Urinary bladder (tissue), 4 donors: ENCODE measurements around the gene KLF6. TPM values are rescaled to one million over a fixed set of nuclear protein-coding genes. Genes with fewer than 3 reads are reported as not detected.

Experiments
- DNase-seq: peaks from one replicate; pipeline ENCODE4 v3.0.0-alpha.2; 2015; ENCODE audit errors: extremely low spot score
- H3K27ac ChIP-seq: one replicate; pipeline ENCODE4 v1.5.1; 2013; ENCODE audit warnings: low read depth, mild to moderate bottlenecking, moderate library complexity
- H3K36me3 ChIP-seq: one replicate; pipeline ENCODE4 v1.6.1; 2013; ENCODE audit warnings: mild to moderate bottlenecking, moderate library complexity; ENCODE audit not compliant: insufficient read depth
- H3K4me1 ChIP-seq: one replicate; pipeline ENCODE4 v1.6.1; 2013; ENCODE audit warnings: mild to moderate bottlenecking, moderate library complexity; ENCODE audit not compliant: insufficient read depth
- H3K4me3 ChIP-seq: one replicate; pipeline ENCODE4 v1.5.1; 2013; ENCODE audit warnings: low read depth, low read length
- WGBS: extraction: QIAGEN DNeasy Blood & Tissue Kit; methylation state at CpG from one replicate; pipeline ENCODE4 v1.1.7; 2013; 5-methylcytosine and 5-hydroxymethylcytosine counted together
- polyA plus RNA-seq: library from polyadenylated mRNA; stranded (reverse); fragments of 200-250 nt; gene quantifications from one replicate; pipeline ENCODE4 v1.2.3, GENCODE V29; 2013
- total RNA-seq: library from RNA; depleted of rRNA; stranded (reverse); fragments of >200 nt; gene quantifications from one replicate; pipeline ENCODE4 v1.2.3, GENCODE V29; 2014
- donor health status: healthy with polysubstance abuse.
- donor health status: healthy.

KLF6 gene
- total and polyA plus RNA-seq, 2 donors = 69.8 to 137 TPM

- Histone ChIP-seq H3K4me3 (no peak overlapping the region), H3K4me1 (no peaks in the 10 kb centered on the region), H3K36me3 (no peaks in the 10 kb centered on the region), H3K27ac (no peak overlapping the region)
- WGBS = 94% methylated on average over 10 of the region's 10 CpGs
- no peak for DNase-seq
These were observed 12.4 kb downstream of the KLF6 start for GRCh38 chr10:3772361-3773171.

- DNase-seq = no peak
- H3K36me3 ChIP-seq = no peaks in the 10 kb centered on the region
- H3K4me3 ChIP-seq = no peak overlapping the region
- 95% methylated on average over 8 of the region's 8 CpGs for WGBS
- no peak overlapping the region for H3K27ac ChIP-seq
- H3K4me1 ChIP-seq = no peaks in the 10 kb centered on the region
These were observed 14.3 kb downstream of the KLF6 start for GRCh38 chr10:3770611-3771110.

GRCh38 chr10:3769556-3769955 lies 15.5 kb downstream of the KLF6 start:
- H3K4me3 ChIP-seq = no peak overlapping the region
- 74% methylated on average over 4 of the region's 4 CpGs for WGBS
- no peaks in the 10 kb centered on the region for H3K4me1 ChIP-seq
- H3K27ac ChIP-seq = no peak overlapping the region
- no peaks in the 10 kb centered on the region for H3K36me3 ChIP-seq
- DNase-seq = no peak

DNA sequence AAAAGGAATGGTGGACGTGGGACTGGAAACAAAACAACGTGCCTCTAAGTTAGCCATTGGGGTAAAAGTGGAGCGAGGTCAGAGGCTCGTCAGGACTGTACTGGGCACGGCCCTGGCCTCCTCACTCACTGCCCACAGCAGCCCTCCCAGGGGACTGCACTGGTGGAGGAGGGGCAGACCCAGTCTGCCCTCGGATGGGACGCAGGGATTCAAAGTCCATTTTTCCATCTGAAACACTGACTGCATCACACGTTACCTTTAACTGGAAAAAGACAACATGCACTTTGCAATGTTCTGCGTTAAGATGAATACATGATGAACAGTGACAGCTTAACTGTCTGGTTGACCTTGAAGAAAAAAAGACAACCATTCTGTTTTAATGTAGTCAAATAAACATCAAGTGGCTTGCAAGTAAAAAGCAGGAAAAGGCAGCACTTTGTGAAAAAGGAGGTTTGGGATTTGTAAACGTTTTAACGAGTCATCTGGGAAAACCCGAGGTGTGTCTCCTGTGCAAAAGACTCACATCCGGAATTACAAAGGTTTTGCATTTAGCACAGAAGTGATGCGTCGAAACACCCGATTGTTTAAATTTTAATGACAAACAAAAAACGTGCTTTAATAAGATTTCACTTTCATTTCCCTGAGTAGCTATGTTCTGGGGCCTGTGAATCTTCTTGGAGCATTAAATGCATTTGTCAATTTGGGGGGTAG lies 18.8 kb downstream of the KLF6 start:
- DNase-seq = no peak
- no peaks in the 10 kb centered on the region for H3K36me3 ChIP-seq
- H3K4me1 ChIP-seq = no peaks in the 10 kb centered on the region
- no peak overlapping the region for H3K27ac ChIP-seq
- H3K4me3 ChIP-seq = no peak overlapping the region
- 75% methylated on average over 17 of the region's 17 CpGs for WGBS

DNA sequence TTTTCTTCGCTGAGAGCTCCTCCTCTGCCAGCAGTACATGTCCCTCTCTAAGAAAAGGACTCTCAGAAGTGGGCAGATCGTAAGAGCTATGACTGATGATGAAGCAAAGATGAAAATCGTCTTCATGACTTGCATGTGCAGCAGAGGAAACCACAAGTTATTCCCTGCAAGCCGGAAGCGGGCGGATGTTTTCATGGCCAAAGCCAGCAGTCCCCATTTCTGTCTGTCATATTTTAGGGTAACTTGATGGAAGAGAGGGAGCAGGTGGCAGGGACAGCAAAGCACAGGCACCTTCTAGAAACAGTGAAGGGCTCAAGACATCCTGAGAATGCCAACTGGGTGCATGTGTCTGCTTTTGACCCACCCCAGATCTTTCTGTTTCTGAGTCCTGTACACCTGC lies 19.9 kb downstream of the KLF6 start:
- DNase-seq = no peak
- Histone ChIP-seq H3K27ac (no peak overlapping the region), H3K36me3 (no peaks in the 10 kb centered on the region), H3K4me1 (no peaks in the 10 kb centered on the region), H3K4me3 (no peak overlapping the region)
- 82% methylated on average over 6 of the region's 6 CpGs for WGBS

DNA sequence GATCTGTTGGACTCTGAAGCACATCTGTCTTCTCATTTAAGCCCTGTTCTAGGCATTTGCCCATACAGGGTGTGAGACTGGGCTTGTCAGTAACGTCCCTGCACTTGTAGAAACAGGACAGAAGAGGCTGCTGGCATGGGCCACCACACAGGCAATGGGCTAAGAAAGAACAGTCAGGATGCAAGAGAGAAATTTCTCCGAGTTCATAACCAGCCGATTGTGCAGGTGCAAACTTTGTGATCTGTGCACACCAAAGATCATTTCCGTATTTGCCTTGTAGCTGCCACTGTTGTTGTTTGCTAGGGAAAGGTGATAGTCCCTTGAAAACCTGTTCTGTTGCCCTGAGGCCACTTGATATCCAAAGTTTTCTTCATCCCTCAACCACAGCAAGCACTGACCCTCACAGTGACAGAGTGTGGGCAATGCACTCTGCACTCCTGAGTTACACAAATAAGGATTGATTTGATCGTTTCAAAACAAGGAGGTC lies 20.3 kb downstream of the KLF6 start:
- Histone ChIP-seq H3K4me3 (no peak overlapping the region), H3K36me3 (no peaks in the 10 kb centered on the region), H3K4me1 (no peaks in the 10 kb centered on the region), H3K27ac (no peak overlapping the region)
- 76% methylated on average over 5 of the region's 5 CpGs for WGBS
- no peak for DNase-seq

GRCh38 chr10:3763852-3764625 lies 21.0 kb downstream of the KLF6 start:
- Histone ChIP-seq H3K36me3 (no peaks in the 10 kb centered on the region), H3K4me3 (no peak overlapping the region), H3K27ac (no peak overlapping the region), H3K4me1 (no peaks in the 10 kb centered on the region)
- no peak for DNase-seq
- WGBS = 54% methylated on average over 8 of the region's 8 CpGs

DNA sequence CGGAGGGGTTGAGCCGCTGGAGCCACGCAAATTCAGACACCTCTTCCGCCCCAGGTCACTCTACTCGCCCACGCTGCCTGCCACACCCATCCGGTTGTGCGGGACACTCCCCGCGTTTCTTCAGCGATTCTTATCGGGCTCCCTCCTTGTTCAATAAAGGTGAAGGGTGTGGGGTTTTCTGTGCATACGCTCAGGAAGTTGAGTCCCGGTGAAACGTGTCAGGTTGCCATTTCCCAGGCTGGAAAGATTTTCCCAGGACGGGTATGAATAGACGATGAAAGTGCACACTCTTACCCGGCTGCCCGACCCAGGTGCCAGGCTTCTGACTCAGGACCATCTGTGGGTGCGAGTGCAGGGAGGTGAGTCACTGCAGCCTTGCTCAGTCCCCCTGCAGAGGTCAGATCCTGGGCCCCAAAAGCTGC lies 22.0 kb downstream of the KLF6 start:
- DNase-seq = no peak
- WGBS = 87% methylated on average over 20 of the region's 20 CpGs
- Histone ChIP-seq H3K36me3 (no peaks in the 10 kb centered on the region), H3K4me3 (no peak overlapping the region), H3K27ac (no peak overlapping the region), H3K4me1 (no peaks in the 10 kb centered on the region)

- Histone ChIP-seq H3K36me3 (no peaks in the 10 kb centered on the region), H3K27ac (no peak overlapping the region), H3K4me3 (no peak overlapping the region), H3K4me1 (no peaks in the 10 kb centered on the region)
- 86% methylated on average over 1 of the region's 1 CpG for WGBS
- no peak for DNase-seq
These were observed 22.7 kb downstream of the KLF6 start for GRCh38 chr10:3762309-3762708.

GRCh38 chr10:3761904-3762303 lies 23.1 kb downstream of the KLF6 start:
- no peak for DNase-seq
- no peaks in the 10 kb centered on the region for H3K36me3 ChIP-seq
- H3K4me3 ChIP-seq = no peak overlapping the region
- no peaks in the 10 kb centered on the region for H3K4me1 ChIP-seq
- WGBS = 86% methylated on average over 5 of the region's 5 CpGs
- no peak overlapping the region for H3K27ac ChIP-seq

GRCh38 chr10:3761021-3761686 lies 23.9 kb downstream of the KLF6 start:
- no peaks in the 10 kb centered on the region for H3K36me3 ChIP-seq
- H3K27ac ChIP-seq = no peak overlapping the region
- whole genome bisulfite sequencing = 91% methylated on average over 8 of the region's 8 CpGs
- no peaks in the 10 kb centered on the region for H3K4me1 ChIP-seq
- no peak for DNase-seq
- H3K4me3 ChIP-seq = no peak overlapping the region

DNA sequence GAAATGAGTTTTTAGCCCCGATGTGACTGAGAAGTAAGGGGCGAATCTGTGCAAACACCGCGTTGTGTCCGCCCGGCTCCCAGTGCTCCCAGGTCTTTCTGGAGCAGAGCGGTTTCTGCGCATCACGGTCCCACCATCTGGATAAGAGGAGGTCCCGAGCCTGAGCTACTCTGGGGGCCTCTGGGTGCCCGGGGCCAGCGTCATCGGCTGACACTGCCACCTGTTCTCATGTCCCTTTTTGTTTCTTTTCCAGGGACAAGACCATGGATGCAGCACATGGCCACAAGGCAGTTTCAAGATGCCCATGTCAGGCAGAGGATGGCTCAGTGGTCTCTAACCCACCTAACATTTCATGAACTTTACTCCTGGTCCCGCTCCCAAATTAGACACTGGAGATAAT lies 24.9 kb downstream of the KLF6 start:
- Histone ChIP-seq H3K36me3 (no peaks in the 10 kb centered on the region), H3K4me1 (no peaks in the 10 kb centered on the region), H3K4me3 (no peak overlapping the region), H3K27ac (no peak overlapping the region)
- no peak for DNase-seq
- 97% methylated on average over 14 of the region's 14 CpGs for WGBS

DNA sequence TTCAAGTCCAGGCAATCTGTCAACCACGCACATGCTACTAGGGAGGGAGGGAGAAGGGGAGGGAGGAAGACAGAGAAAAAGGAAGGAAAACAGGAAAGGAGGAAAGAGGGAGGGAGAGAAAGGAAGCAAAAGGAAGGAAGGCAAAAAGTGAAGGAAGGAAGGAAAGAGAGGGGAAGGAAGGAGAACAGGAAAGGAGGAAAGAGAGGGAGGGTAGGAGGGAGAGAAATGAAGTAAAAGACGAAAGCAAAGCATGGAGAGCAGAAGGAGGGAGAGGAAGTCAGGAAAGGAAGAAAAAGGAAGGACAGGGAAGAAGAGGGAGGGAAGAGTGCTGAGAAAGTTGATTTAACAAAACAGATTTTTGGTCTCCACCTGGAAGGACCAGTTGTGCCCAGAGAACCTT lies 25.6 kb downstream of the KLF6 start:
- Histone ChIP-seq H3K4me3 (no peak overlapping the region), H3K4me1 (no peaks in the 10 kb centered on the region), H3K27ac (no peak overlapping the region), H3K36me3 (no peaks in the 10 kb centered on the region)
- no peak for DNase-seq
- WGBS = 90% methylated on average over 2 of the region's 2 CpGs
